Osteocyte (in vitro differentiated cells): ENCODE data around the gene PIP4K2A. TPM values are rescaled to one million over a fixed set of nuclear protein-coding genes. Genes with fewer than 3 reads are reported as not detected.

Experiments
- DNase-seq: peaks from one replicate; pipeline ENCODE4 v3.0.0; 2021; ENCODE audit warnings: mixed read lengths; ENCODE audit not compliant: unreplicated experiment; ENCODE audit errors: extremely low spot score
- H3K27ac Mint-ChIP-seq: one replicate; pipeline ENCODE4 v1.8.0; 2021; ENCODE audit warnings: mild to moderate bottlenecking, mixed read lengths; ENCODE audit not compliant: unreplicated experiment
- H3K27me3 Mint-ChIP-seq: one replicate; pipeline ENCODE4 v1.8.0; 2021; ENCODE audit warnings: mixed read lengths; ENCODE audit not compliant: unreplicated experiment
- H3K36me3 Mint-ChIP-seq: one replicate; pipeline ENCODE4 v1.8.0; 2021; ENCODE audit warnings: mixed read lengths; ENCODE audit not compliant: unreplicated experiment
- H3K4me1 Mint-ChIP-seq: one replicate; pipeline ENCODE4 v1.8.0; 2021; ENCODE audit warnings: mixed read lengths; ENCODE audit not compliant: unreplicated experiment
- H3K4me3 Mint-ChIP-seq: one replicate; pipeline ENCODE4 v1.8.0; 2021; ENCODE audit warnings: mild to moderate bottlenecking, moderate library complexity, mixed read lengths; ENCODE audit not compliant: unreplicated experiment
- H3K9me3 Mint-ChIP-seq: one replicate; pipeline ENCODE4 v1.8.0; 2021; ENCODE audit warnings: mixed read lengths; ENCODE audit not compliant: unreplicated experiment
- CTCF ChIP-seq: fragments of 200-600 bp; sonication (generic); IDR thresholded peaks from 2 replicates; pipeline ENCODE4 v1.5.0; 2021; ENCODE audit warnings: antibody characterized with exemption, mild to moderate bottlenecking, moderate library complexity
- total RNA-seq: library from RNA; stranded (reverse); gene quantifications from 2 replicates; pipeline ENCODE4 v1.2.1, GENCODE V29; 2021

PIP4K2A gene
- total RNA-seq, 1 donor from 2014 or later, result 41.1 TPM

GRCh38 chr10:22649994-22650393 is 64.4 kb downstream of the PIP4K2A start:
- Mint-ChIP-seq H3K27me3 (no peaks in the 10 kb centered on the region), H3K4me1 (peaks cover 54% of the 10 kb centered on the region), H3K27ac (no peak overlapping the region), H3K4me3 (no peak overlapping the region), H3K36me3 (peaks cover 7% of the 10 kb centered on the region), H3K9me3 (no peaks in the 10 kb centered on the region)
- DNase-seq, result no peak
- TF ChIP-seq CTCF, result no peak

- H3K27ac Mint-ChIP-seq, result no peak overlapping the region
- peaks cover 56% of the 10 kb centered on the region for H3K4me1 Mint-ChIP-seq
- peaks cover 10% of the 10 kb centered on the region for H3K36me3 Mint-ChIP-seq
- H3K4me3 Mint-ChIP-seq, result no peak overlapping the region
- TF ChIP-seq CTCF, result no peak
- no peaks in the 10 kb centered on the region for H3K27me3 Mint-ChIP-seq
- no peaks in the 10 kb centered on the region for H3K9me3 Mint-ChIP-seq
- DNase-seq, result no peak
Observed at GRCh38 chr10:22649390-22649841, 65.0 kb downstream of the PIP4K2A start.

GRCh38 chr10:22648547-22648961 is 65.8 kb downstream of the PIP4K2A start:
- peaks cover 10% of the 10 kb centered on the region for H3K36me3 Mint-ChIP-seq
- H3K27ac Mint-ChIP-seq, result peak overlapping the region; percentile 86
- H3K27me3 Mint-ChIP-seq, result no peaks in the 10 kb centered on the region
- no peak for DNase-seq
- peaks cover 54% of the 10 kb centered on the region for H3K4me1 Mint-ChIP-seq
- H3K9me3 Mint-ChIP-seq, result no peaks in the 10 kb centered on the region
- TF ChIP-seq CTCF, result no peak
- H3K4me3 Mint-ChIP-seq, result no peak overlapping the region

- Mint-ChIP-seq H3K27me3 (no peaks in the 10 kb centered on the region), H3K4me3 (no peak overlapping the region), H3K36me3 (peaks cover 4% of the 10 kb centered on the region), H3K27ac (peak overlapping the region; percentile 86), H3K9me3 (no peaks in the 10 kb centered on the region), H3K4me1 (peaks cover 51% of the 10 kb centered on the region)
- DNase-seq, result no peak
- no peak for TF ChIP-seq CTCF
Observed at GRCh38 chr10:22647244-22647643, 67.1 kb downstream of the PIP4K2A start.

- Mint-ChIP-seq H3K4me3 (no peak overlapping the region), H3K27me3 (no peaks in the 10 kb centered on the region), H3K27ac (no peak overlapping the region), H3K4me1 (peaks cover 47% of the 10 kb centered on the region), H3K36me3 (peaks cover 4% of the 10 kb centered on the region), H3K9me3 (no peaks in the 10 kb centered on the region)
- no peak for TF ChIP-seq CTCF
- no peak for DNase-seq
Observed at GRCh38 chr10:22646388-22646853, 68.0 kb downstream of the PIP4K2A start.
